ENCODE results near the gene MCAM. TPM values are rescaled to one million over a fixed set of nuclear protein-coding genes. Genes with fewer than 3 reads are reported as not detected.

Gene MCAM
- total RNA-seq, 1 donor from 2014 or later, result 23.3 TPM

- H3K9ac ChIP-seq, result no peak overlapping the region
- peaks cover 41% of the 10 kb centered on the region for H3F3A ChIP-seq (ENCODE audit: low read depth)
- peaks cover 47% of the 10 kb centered on the region for H3K27me3 ChIP-seq
- no peak overlapping the region for H3K27ac ChIP-seq
- H3K9me3 ChIP-seq (ENCODE audit: low read depth), result no peaks in the 10 kb centered on the region
- Mint-ChIP-seq H3K27me3 (ENCODE audit: insufficient read depth, low read depth) (peaks cover 18% of the 10 kb centered on the region), H3K4me1 (peaks cover 57% of the 10 kb centered on the region), H3K4me3 (peak overlapping the region; percentile 100), H3K27ac (no peak overlapping the region), H3K36me3 (peaks cover 5% of the 10 kb centered on the region), H3K9me3 (no peaks in the 10 kb centered on the region)
- peak overlapping the region; percentile 97 for H2AFZ ChIP-seq (replicated peaks)
- peaks cover 51% of the 10 kb centered on the region for H3K4me1 ChIP-seq
- peak overlapping the region; percentile 99 for H3K4me2 ChIP-seq
- DNase-seq (ENCODE audit: low spot score), result peak; percentile 94
- H4K20me1 ChIP-seq (ENCODE audit: low read depth), result peaks cover 17% of the 10 kb centered on the region
- peaks cover 31% of the 10 kb centered on the region for H3K79me2 ChIP-seq (ENCODE audit: low read depth)
- H3K36me3 ChIP-seq, result no peaks in the 10 kb centered on the region
- TF ChIP-seq EZH2 (IDR thresholded peaks at IDR 0.05), result peak; percentile 61
- TF ChIP-seq EZH2phosphoT487 (IDR thresholded peaks at IDR 0.05), result no peak
- TF ChIP-seq CTCF (IDR thresholded peaks at IDR 0.05), result peak; percentile 94
- peak overlapping the region; percentile 77 for H3K4me3 ChIP-seq
Measured at GRCh38 chr11:119339589-119340334, 22.8 kb upstream of the MCAM start.

GRCh38 chr11:119338965-119339588, 22.1 kb upstream of the MCAM start:
- Mint-ChIP-seq H3K4me3 (peak overlapping the region; percentile 100), H3K9me3 (no peaks in the 10 kb centered on the region), H3K27me3 (ENCODE audit: insufficient read depth, low read depth) (peaks cover 18% of the 10 kb centered on the region), H3K4me1 (peaks cover 59% of the 10 kb centered on the region), H3K36me3 (peaks cover 5% of the 10 kb centered on the region), H3K27ac (no peak overlapping the region)
- Histone ChIP-seq H3K9ac (no peak overlapping the region), H3K79me2 (ENCODE audit: low read depth) (peaks cover 35% of the 10 kb centered on the region), H3K27me3 (peaks cover 45% of the 10 kb centered on the region), H2AFZ (replicated peaks) (no peak overlapping the region), H3K4me1 (peaks cover 51% of the 10 kb centered on the region), H3F3A (ENCODE audit: low read depth) (peaks cover 41% of the 10 kb centered on the region), H3K9me3 (ENCODE audit: low read depth) (no peaks in the 10 kb centered on the region), H4K20me1 (ENCODE audit: low read depth) (peaks cover 17% of the 10 kb centered on the region), H3K4me2 (peak overlapping the region; percentile 99), H3K27ac (no peak overlapping the region), H3K36me3 (no peaks in the 10 kb centered on the region), H3K4me3 (peak overlapping the region; percentile 77)
- TF ChIP-seq CTCF (IDR thresholded peaks at IDR 0.05), result no peak
- no peak for TF ChIP-seq EZH2 (IDR thresholded peaks at IDR 0.05)
- no peak for TF ChIP-seq EZH2phosphoT487 (IDR thresholded peaks at IDR 0.05)
- no peak for DNase-seq (ENCODE audit: low spot score)

- no peaks in the 10 kb centered on the region for H3K9me3 Mint-ChIP-seq
- Histone ChIP-seq H3K4me3 (peak overlapping the region; percentile 77), H2AFZ (replicated peaks) (no peak overlapping the region), H3K9ac (no peak overlapping the region), H3K4me2 (peak overlapping the region; percentile 99), H3K36me3 (no peaks in the 10 kb centered on the region), H4K20me1 (ENCODE audit: low read depth) (peaks cover 17% of the 10 kb centered on the region), H3K27me3 (peaks cover 45% of the 10 kb centered on the region), H3F3A (ENCODE audit: low read depth) (peaks cover 48% of the 10 kb centered on the region), H3K79me2 (ENCODE audit: low read depth) (peaks cover 35% of the 10 kb centered on the region), H3K4me1 (peaks cover 57% of the 10 kb centered on the region), H3K9me3 (ENCODE audit: low read depth) (no peaks in the 10 kb centered on the region), H3K27ac (peak overlapping the region; percentile 81)
- peak; percentile 91 for DNase-seq (ENCODE audit: low spot score)
- H3K27me3 Mint-ChIP-seq (ENCODE audit: insufficient read depth, low read depth), result peaks cover 18% of the 10 kb centered on the region
- no peak overlapping the region for H3K27ac Mint-ChIP-seq
- peaks cover 5% of the 10 kb centered on the region for H3K36me3 Mint-ChIP-seq
- peak overlapping the region; percentile 100 for H3K4me3 Mint-ChIP-seq
- peaks cover 64% of the 10 kb centered on the region for H3K4me1 Mint-ChIP-seq
- TF ChIP-seq EZH2phosphoT487 (IDR thresholded peaks at IDR 0.05), result no peak
- peak; percentile 89 for TF ChIP-seq CTCF (IDR thresholded peaks at IDR 0.05)
- TF ChIP-seq EZH2 (IDR thresholded peaks at IDR 0.05), result no peak
Measured at GRCh38 chr11:119338318-119338890, 21.5 kb upstream of the MCAM start.

All from neural progenitor cell (in vitro differentiated cells).